Measurements from ENCODE around the gene CERS5. TPM values are rescaled to one million over a fixed set of nuclear protein-coding genes. Genes with fewer than 3 reads are reported as not detected.

The CERS5 gene
- total RNA-seq, 2 donors from 2014 or later, result 27.6 to 41.7 TPM

GRCh38 chr12:50103351-50103750, 63.8 kb downstream of the CERS5 start:
- Histone ChIP-seq H3K4me3 (no peak overlapping the region), H3K27ac (no peak overlapping the region), H3K36me3 (peaks cover 0 to 10% of the 10 kb centered on the region in 2 donors), H3K9me3 (no peaks in the 10 kb centered on the region), H3K27me3 (replicated peaks; ENCODE audit: insufficient read depth) (no peaks in the 10 kb centered on the region), H3K4me1 (replicated peaks) (peaks cover 5% of the 10 kb centered on the region)
- DNase-seq (ENCODE audit: low spot score), result no peak
- WGBS, result 94% methylated on average over 2 of the region's 2 CpGs
- intact Hi-C loops (cut with DNase I), result loop anchor here (10.0 kb wide), 1 partner anchor 211 kb away; no protein-coding TSS in a partner anchor
- TF ChIP-seq CTCF (IDR thresholded peaks at IDR 0.05) (no peak), POLR2AphosphoS5 (IDR thresholded peaks at IDR 0.05) (no peak)

GRCh38 chr12:50102646-50103309, 64.4 kb downstream of the CERS5 start:
- intact Hi-C loops (cut with DNase I), result loop anchor here (10.0 kb wide), 1 partner anchor 212 kb away; no protein-coding TSS in a partner anchor
- DNase-seq (ENCODE audit: low spot score), result no peak
- no peaks in the 10 kb centered on the region for H3K9me3 ChIP-seq

GRCh38 chr12:50102131-50102531, 65.0 kb downstream of the CERS5 start:
- no peak overlapping the region for H3K27ac ChIP-seq
- no peak for TF ChIP-seq POLR2AphosphoS5 (IDR thresholded peaks at IDR 0.05)
- no peak for TF ChIP-seq CTCF (IDR thresholded peaks at IDR 0.05)
- no peak for TF ChIP-seq POLR2A (IDR thresholded peaks at IDR 0.05)
- DNase-seq (ENCODE audit: low spot score), result no peak
- H3K36me3 ChIP-seq, result peaks cover 3 to 10% of the 10 kb centered on the region in 2 donors
- no peaks in the 10 kb centered on the region for H3K9me3 ChIP-seq
- 79% methylated on average over 2 of the region's 2 CpGs for WGBS
- peaks cover 5% of the 10 kb centered on the region for H3K4me1 ChIP-seq (replicated peaks)
- intact Hi-C loops (cut with DNase I), result loop anchor here (10.0 kb wide), 1 partner anchor 213 kb away; no protein-coding TSS in a partner anchor
- H3K4me3 ChIP-seq, result no peak overlapping the region
- H3K27me3 ChIP-seq (replicated peaks; ENCODE audit: insufficient read depth), result no peaks in the 10 kb centered on the region

More at GRCh38 chr12:50102646-50103309, 64.4 kb downstream of the CERS5 start:
- Histone ChIP-seq H3K27ac (no peak overlapping the region), H3K36me3 (peaks cover 3 to 10% of the 10 kb centered on the region in 2 donors), H3K4me3 (no peak overlapping the region), H3K27me3 (replicated peaks; ENCODE audit: insufficient read depth) (no peaks in the 10 kb centered on the region), H3K4me1 (replicated peaks) (peaks cover 5% of the 10 kb centered on the region)
- TF ChIP-seq POLR2A (IDR thresholded peaks at IDR 0.05) (no peak), POLR2AphosphoS5 (IDR thresholded peaks at IDR 0.05) (no peak), CTCF (IDR thresholded peaks at IDR 0.05) (no peak)
- WGBS, result 82% methylated on average over 8 of the region's 8 CpGs

DNA sequence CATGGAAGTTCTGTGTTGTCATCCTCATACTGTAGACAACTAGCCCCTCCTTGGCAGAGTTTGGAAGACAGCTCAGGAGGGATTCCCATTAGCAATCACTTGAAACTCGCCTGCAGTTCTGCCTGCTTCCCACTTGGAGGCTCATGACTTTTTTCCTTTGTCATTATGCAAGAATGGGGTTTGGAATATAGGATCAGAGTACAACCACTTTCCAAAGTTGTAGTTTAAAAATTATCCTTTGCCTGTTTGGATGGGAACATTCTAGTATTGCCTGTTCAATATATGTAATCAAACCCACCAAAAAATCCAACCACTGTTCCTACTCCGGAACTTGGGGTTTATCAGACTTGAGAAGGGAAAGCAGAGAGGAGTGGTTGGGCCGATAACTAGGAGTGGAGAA, 65.5 kb downstream of the CERS5 start:
- intact Hi-C loops (cut with DNase I), result loop anchor here (10.0 kb wide), 1 partner anchor 213 kb away; no protein-coding TSS in a partner anchor
- WGBS, result 75% methylated on average over 3 of the region's 3 CpGs
- Histone ChIP-seq H3K9me3 (no peaks in the 10 kb centered on the region), H3K36me3 (peaks cover 7 to 14% of the 10 kb centered on the region in 2 donors), H3K4me3 (no peak overlapping the region), H3K4me1 (replicated peaks) (peaks cover 5% of the 10 kb centered on the region), H3K27ac (no peak overlapping the region), H3K27me3 (replicated peaks; ENCODE audit: insufficient read depth) (no peaks in the 10 kb centered on the region)
- DNase-seq (ENCODE audit: low spot score), result no peak
- TF ChIP-seq POLR2AphosphoS5 (IDR thresholded peaks at IDR 0.05), result no peak
- TF ChIP-seq CTCF (IDR thresholded peaks at IDR 0.05), result peak in 1 of 4 experiments; percentile 31

DNA sequence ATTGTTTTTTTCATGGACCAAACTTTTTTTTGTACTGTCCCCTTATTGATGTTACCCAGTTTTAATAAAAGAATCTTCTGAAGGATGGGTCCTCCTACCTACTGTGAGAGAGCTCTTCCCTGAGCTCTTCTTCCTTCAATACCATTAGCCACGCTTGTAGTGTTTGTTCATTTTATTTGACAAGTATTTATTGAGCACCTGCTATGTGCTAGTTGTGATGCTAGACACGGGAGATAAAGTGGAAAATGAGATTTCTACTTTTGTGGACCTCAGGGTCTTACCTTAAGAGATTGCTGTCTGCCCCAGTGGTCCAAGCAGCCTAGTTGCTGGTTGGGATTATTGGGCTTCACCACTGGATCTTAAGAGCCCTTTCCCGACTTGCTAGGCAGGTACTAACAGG, 66.6 kb downstream of the CERS5 start:
- Histone ChIP-seq H3K4me3 (no peak overlapping the region), H3K27me3 (replicated peaks; ENCODE audit: insufficient read depth) (no peaks in the 10 kb centered on the region), H3K9me3 (no peaks in the 10 kb centered on the region), H3K36me3 (peaks cover 16 to 23% of the 10 kb centered on the region in 2 donors), H3K4me1 (replicated peaks) (peaks cover 5% of the 10 kb centered on the region), H3K27ac (no peak overlapping the region)
- DNase-seq (ENCODE audit: low spot score), result no peak
- 68% methylated on average over 3 of the region's 3 CpGs for WGBS
- TF ChIP-seq CTCF (IDR thresholded peaks at IDR 0.05), result no peak
- no peak for TF ChIP-seq POLR2A (IDR thresholded peaks at IDR 0.05)
- no peak for TF ChIP-seq POLR2AphosphoS5 (IDR thresholded peaks at IDR 0.05)
- intact Hi-C loops (cut with DNase I), result loop anchor here (10.0 kb wide), 1 partner anchor 214 kb away; no protein-coding TSS in a partner anchor

All from prostate gland (tissue), 2 donors.